BLaER1 treated with 17β-estradiol and CSF1 and Interleukin-3, amounts not matched to agents 10 nM and 100 nM (cell line): Measurements from ENCODE around the gene KLK5.

Experiments used
- H3K27ac ChIP-seq, 11 experiments: shearing (Covaris generic); formaldehyde crosslinking; 2 replicates each; pipeline ENCODE4 v1.8.1; 2022
- H3K27me3 ChIP-seq, 11 experiments: shearing (Covaris generic); formaldehyde crosslinking; 2 replicates each; pipeline ENCODE4 v1.8.1; 2022
- H3K36me3 ChIP-seq, 11 experiments: shearing (Covaris generic); formaldehyde crosslinking; 2 replicates each; pipeline ENCODE4 v1.8.1; 2022
- H3K4me1 ChIP-seq, 10 experiments: shearing (Covaris generic); formaldehyde crosslinking; 2 replicates each; pipeline ENCODE4 v1.8.1; 2022
- H3K4me2 ChIP-seq, 11 experiments: shearing (Covaris generic); formaldehyde crosslinking; 2 replicates each; pipeline ENCODE4 v1.8.1; 2022
- H3K4me3 ChIP-seq, 10 experiments: shearing (Covaris generic); formaldehyde crosslinking; 2 replicates each; pipeline ENCODE4 v1.8.1; 2022
- H3K9ac ChIP-seq, 11 experiments: shearing (Covaris generic); formaldehyde crosslinking; 2 replicates each; pipeline ENCODE4 v1.8.1; 2022
- H3K9me3 ChIP-seq, 11 experiments: shearing (Covaris generic); formaldehyde crosslinking; replicated peaks in 1 of 11; 2 replicates each; pipeline ENCODE4 v1.8.1; 2022
- H4K20me1 ChIP-seq, 11 experiments: shearing (Covaris generic); formaldehyde crosslinking; 2 replicates each; pipeline ENCODE4 v1.8.1; 2022
- Cebpa-rat ChIP-seq, 11 experiments: shearing (Covaris generic); IDR thresholded peaks; 2 replicates each; pipeline ENCODE4 v1.8.1; 2022

The KLK5 gene

DNA sequence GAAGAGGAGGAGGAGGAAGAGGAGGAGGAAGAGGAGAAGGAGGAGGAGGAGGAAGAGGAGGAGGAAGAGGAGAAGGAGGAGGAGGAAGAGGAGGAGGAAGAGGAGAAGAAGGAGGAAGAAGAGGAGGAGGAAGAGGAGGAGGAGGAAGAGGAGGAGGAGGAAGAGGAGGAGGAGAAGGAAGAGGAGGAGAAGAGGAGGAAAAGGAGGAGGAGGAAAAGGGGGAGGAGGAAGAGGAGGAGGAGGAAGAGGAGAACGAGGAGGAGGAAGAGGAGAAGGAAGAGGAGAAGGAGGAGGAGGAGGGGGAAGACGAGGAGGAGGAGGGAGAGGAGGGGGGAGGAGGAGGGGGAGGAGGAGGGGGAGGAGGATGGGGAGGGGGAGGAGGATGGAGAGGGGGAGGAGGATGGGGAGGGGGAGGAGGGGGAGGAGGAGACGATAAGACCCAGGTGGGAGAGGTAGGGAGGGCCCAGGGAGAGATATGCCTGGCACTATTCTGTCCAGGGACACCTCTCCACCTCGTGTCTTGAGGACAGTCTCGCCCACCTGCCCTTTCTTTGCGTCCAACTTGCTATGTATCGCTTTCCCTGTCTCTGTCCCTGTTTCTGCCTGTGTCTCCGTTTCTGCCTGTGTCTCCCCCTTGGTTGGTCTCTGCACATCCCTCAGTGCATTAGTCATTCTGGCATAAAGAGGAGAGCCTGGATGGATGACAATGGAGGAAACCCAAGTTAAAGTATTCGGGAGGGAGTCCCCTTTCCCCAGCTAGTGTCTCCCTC, 7.1 kb upstream of the KLK5 start:
- Histone ChIP-seq H3K27ac (no peak overlapping the region), H3K36me3 (no peaks in the 10 kb centered on the region), H3K9me3 (peaks cover 0 to 20% (median 12%) of the 10 kb centered on the region in 11 experiments; a peak in 10 of 22 replicates), H3K4me2 (no peak overlapping the region), H3K4me3 (no peak overlapping the region), H3K9ac (no peak overlapping the region), H3K27me3 (no peaks in the 10 kb centered on the region), H3K4me1 (no peaks in the 10 kb centered on the region), H4K20me1 (no peaks in the 10 kb centered on the region)
- no peak for TF ChIP-seq Cebpa-rat (IDR thresholded peaks at IDR 0.05)

DNA sequence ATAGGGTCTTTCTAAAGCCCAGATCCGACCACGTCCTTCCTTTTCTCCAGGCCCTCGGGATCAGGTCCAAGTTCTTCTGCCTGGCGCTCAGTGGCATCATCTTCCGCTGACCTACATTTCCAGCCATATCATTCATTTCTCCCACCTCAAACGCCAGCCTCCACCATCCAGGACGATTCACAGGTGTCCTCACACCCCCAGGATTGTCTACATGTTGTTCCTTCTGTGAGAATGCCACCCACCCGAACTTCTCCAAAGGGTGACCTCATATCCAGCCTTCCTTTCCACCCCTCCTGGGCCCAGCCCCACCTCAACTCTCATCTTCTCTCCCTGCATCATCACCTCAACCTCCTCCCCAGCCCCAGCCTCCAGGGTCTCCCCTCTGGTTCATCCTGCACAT, 4.7 kb upstream of the KLK5 start:
- Histone ChIP-seq H3K27me3 (no peaks in the 10 kb centered on the region), H3K27ac (no peak overlapping the region), H3K4me2 (no peak overlapping the region), H3K9ac (no peak overlapping the region), H3K4me3 (no peak overlapping the region), H3K9me3 (peaks cover 0 to 10% (median 6%) of the 10 kb centered on the region in 11 experiments; a peak in 10 of 22 replicates), H4K20me1 (no peaks in the 10 kb centered on the region; a peak in 1 of 22 replicates), H3K36me3 (no peaks in the 10 kb centered on the region), H3K4me1 (no peaks in the 10 kb centered on the region)
- no peak for TF ChIP-seq Cebpa-rat (IDR thresholded peaks at IDR 0.05)

DNA sequence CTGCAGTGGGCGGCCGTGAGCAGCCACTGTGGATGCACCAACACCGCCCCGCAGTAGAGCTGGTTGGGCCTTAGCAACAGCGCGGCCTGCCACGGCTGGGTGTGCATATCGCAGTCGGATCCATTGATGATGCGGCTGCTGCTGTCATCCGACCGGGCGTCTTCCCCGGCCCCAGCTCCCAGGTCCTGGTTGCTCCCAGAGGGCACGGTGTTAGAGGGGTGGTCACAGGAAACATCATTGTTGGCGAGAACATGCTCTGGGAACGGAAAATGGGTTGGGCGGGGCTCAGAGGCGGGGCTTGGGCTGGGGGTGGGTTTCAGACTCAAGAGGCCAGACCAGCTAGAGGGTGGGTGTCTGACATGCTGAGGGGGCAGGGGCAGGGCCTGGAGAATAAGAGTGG, 3.0 kb downstream of the KLK5 start:
- H4K20me1 ChIP-seq, result no peaks in the 10 kb centered on the region; a peak in 1 of 22 replicates
- H3K4me3 ChIP-seq, result no peak overlapping the region
- no peaks in the 10 kb centered on the region for H3K27me3 ChIP-seq
- no peak for TF ChIP-seq Cebpa-rat (IDR thresholded peaks at IDR 0.05)
- H3K9me3 ChIP-seq, result no peaks in the 10 kb centered on the region
- no peak overlapping the region for H3K27ac ChIP-seq
- no peak overlapping the region for H3K9ac ChIP-seq
- H3K4me1 ChIP-seq, result no peaks in the 10 kb centered on the region
- H3K4me2 ChIP-seq, result no peak overlapping the region
- H3K36me3 ChIP-seq, result no peaks in the 10 kb centered on the region

DNA sequence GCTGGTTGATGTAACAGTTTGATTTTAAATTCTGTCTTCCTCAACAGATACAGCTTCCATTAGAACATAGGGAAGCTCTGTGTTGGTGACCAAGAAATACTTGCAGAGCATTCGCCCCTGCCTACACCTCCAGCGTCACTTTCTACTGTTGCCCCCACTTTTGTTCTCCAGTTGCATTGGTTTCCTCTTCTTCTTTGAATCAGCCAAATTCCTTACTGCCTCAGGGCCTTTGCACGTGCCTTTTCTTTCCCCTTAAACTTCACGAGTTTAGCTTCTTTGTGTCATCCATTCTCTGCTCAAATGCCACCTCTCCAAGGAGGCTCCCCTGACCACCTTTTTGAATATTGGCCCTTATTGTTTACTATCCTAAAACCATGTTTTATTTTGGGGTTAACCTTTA, 5.7 kb downstream of the KLK5 start:
- H3K36me3 ChIP-seq, result no peaks in the 10 kb centered on the region
- H3K4me3 ChIP-seq, result no peak overlapping the region
- H3K9me3 ChIP-seq, result peaks cover 0 to 3% (median 0%) of the 10 kb centered on the region in 11 experiments; a peak in 3 of 22 replicates
- H4K20me1 ChIP-seq, result no peaks in the 10 kb centered on the region
- no peak overlapping the region for H3K27ac ChIP-seq
- no peak overlapping the region for H3K9ac ChIP-seq
- H3K4me1 ChIP-seq, result no peaks in the 10 kb centered on the region
- H3K4me2 ChIP-seq, result no peak overlapping the region
- no peaks in the 10 kb centered on the region for H3K27me3 ChIP-seq
- TF ChIP-seq Cebpa-rat (IDR thresholded peaks at IDR 0.05), result no peak

DNA sequence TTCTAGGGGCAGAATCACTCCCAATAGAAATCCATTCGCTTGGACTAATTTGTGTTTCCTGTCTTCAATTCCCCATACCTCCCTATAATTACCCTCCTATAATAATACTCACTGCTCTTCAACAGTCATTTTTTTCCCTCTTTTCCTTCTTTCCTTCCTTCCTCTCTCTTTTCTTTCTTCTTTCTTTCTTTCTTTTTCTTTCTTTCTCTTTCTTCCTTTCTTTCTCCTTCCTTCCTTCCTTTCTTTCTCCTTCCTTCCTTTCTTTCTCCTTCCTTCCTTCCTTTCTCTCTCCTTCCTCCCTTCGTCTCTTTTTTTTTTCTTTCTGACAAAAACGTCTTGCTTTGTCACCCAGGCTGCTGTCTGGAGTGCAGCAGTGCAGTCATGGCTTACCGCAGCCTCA, 8.0 kb downstream of the KLK5 start:
- Histone ChIP-seq H3K4me3 (no peak overlapping the region), H3K9me3 (peaks cover 0 to 11% (median 0%) of the 10 kb centered on the region in 11 experiments; a peak in 5 of 22 replicates), H3K36me3 (no peaks in the 10 kb centered on the region), H3K27me3 (no peaks in the 10 kb centered on the region), H4K20me1 (no peaks in the 10 kb centered on the region), H3K9ac (no peak overlapping the region), H3K4me2 (no peak overlapping the region), H3K4me1 (no peaks in the 10 kb centered on the region), H3K27ac (no peak overlapping the region)
- TF ChIP-seq Cebpa-rat (IDR thresholded peaks at IDR 0.05), result no peak

DNA sequence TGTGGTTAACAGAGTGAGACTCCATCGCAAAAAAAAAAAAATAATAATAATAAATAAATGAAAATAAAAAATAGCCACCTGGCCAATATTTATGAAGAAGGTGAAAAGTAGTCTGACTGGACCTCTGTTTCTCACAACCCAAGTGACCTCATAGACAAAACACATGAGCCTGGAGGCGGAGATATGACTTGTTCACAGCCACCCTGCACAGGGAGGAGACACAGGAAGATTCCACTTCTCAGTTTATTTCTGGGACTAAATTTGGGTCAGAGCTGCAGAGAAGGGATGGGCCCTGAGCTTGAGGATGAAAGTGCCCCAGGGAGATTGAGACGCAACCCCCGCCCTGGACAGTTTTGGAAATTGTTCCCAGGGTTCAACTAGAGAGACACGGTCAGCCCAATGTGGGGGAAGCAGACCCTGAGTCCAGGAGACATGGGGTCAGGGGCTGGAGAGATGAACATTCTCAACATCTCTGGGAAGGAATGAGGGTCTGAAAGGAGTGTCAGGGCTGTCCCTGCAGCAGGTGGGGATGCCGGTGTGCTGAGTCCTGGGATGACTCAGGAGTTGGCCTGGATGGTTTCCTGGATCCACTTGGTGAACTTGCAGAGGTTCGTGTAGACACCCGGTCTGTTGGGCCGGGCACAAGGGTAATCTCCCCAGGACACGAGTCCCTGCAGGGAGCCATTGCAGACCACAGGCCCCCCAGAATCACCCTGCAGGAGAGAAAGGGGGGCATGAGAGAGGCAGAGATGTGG, 9.6 kb downstream of the KLK5 start:
- Histone ChIP-seq H3K4me3 (no peak overlapping the region), H4K20me1 (no peaks in the 10 kb centered on the region), H3K27me3 (no peaks in the 10 kb centered on the region), H3K9me3 (peaks cover 0 to 18% (median 6%) of the 10 kb centered on the region in 11 experiments; a peak in 11 of 22 replicates), H3K36me3 (no peaks in the 10 kb centered on the region), H3K4me2 (no peak overlapping the region), H3K4me1 (no peaks in the 10 kb centered on the region), H3K9ac (no peak overlapping the region), H3K27ac (no peak overlapping the region)
- no peak for TF ChIP-seq Cebpa-rat (IDR thresholded peaks at IDR 0.05)

DNA sequence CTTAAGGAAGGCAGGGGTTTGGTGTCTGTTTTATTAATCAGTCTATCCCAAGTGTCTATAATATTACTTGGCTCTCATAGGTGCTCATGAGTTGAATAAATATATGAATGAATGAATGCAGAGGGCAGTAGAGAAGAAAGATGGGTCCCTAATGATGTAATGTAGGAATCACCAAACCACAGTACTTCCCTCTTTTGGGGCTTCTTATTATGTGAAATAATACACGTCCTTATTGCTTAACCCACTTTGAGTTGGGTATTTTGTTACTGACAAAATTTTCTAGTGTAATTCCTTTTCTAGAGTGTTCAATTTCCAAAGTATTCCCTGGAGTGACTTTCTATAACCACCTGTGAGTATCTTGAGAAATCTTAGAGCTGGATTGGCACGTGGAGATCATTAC, 13.2 kb downstream of the KLK5 start:
- Histone ChIP-seq H3K4me3 (no peak overlapping the region), H3K4me2 (no peak overlapping the region), H3K9ac (no peak overlapping the region), H4K20me1 (no peaks in the 10 kb centered on the region), H3K27me3 (no peaks in the 10 kb centered on the region), H3K4me1 (no peaks in the 10 kb centered on the region), H3K27ac (no peak overlapping the region), H3K36me3 (no peaks in the 10 kb centered on the region), H3K9me3 (peaks cover 0 to 18% (median 6%) of the 10 kb centered on the region in 11 experiments; a peak in 11 of 22 replicates)
- TF ChIP-seq Cebpa-rat (IDR thresholded peaks at IDR 0.05), result no peak

DNA sequence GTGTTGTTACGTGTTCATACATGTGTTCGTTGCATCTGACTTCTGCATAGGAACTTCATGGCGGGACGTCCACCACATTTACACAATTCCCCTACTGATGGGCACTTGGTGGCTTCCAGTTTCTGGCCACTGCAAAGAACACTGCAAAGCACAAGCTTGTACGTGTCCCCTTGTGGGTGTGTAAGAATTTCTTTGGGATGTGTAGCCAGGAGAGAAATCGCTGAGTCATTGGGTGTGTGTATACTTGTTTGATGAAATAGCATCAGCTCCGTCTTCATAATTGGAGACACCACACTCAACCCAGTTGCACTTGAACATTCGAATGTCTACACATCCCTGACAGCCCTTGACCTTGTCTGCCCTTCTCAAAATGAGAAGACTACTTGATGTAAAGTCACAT, 19.2 kb downstream of the KLK5 start:
- no peaks in the 10 kb centered on the region for H4K20me1 ChIP-seq
- H3K27ac ChIP-seq, result no peak overlapping the region; a peak in 1 of 22 replicates
- H3K9me3 ChIP-seq, result no peaks in the 10 kb centered on the region
- H3K9ac ChIP-seq, result no peak overlapping the region
- H3K4me1 ChIP-seq, result peaks cover 0 to 7% (median 0%) of the 10 kb centered on the region in 10 experiments; a peak in 4 of 20 replicates
- H3K4me3 ChIP-seq, result no peak overlapping the region
- H3K36me3 ChIP-seq, result no peaks in the 10 kb centered on the region
- H3K27me3 ChIP-seq, result no peaks in the 10 kb centered on the region
- no peak for TF ChIP-seq Cebpa-rat (IDR thresholded peaks at IDR 0.05)
- peak overlapping the region in 3 of 11 experiments; percentile 10 to 30 (median 23); a peak in 2 of 22 replicates for H3K4me2 ChIP-seq

DNA sequence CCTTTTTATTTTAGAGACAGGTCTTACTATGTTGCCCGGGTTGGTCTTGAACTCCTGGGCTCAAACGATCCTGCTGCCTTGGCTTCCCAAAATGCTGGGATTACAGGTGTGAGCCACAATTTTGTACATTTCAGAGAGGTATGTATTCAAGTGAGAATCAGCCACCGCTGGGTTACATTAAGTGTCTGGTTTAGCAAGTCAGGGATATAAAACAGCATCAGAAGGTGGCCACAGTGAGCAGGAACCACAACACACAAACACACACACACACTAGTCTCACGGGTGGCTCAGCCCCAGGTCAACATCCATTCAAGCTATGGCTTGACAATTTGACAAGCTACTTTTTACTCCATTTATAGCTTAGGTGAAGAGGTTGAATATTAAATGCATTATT, 20.2 kb downstream of the KLK5 start:
- Histone ChIP-seq H3K27ac (no peak overlapping the region), H3K36me3 (no peaks in the 10 kb centered on the region), H3K4me3 (no peak overlapping the region), H4K20me1 (no peaks in the 10 kb centered on the region), H3K4me2 (no peak overlapping the region), H3K27me3 (no peaks in the 10 kb centered on the region), H3K9ac (no peak overlapping the region), H3K4me1 (peaks cover 0 to 7% (median 0%) of the 10 kb centered on the region in 10 experiments; a peak in 4 of 20 replicates), H3K9me3 (no peaks in the 10 kb centered on the region)
- TF ChIP-seq Cebpa-rat (IDR thresholded peaks at IDR 0.05), result no peak
